ENCODE measurements around the gene ERV3-1. TPM values are rescaled to one million over a fixed set of nuclear protein-coding genes. Genes with fewer than 3 reads are reported as not detected.
"Not testable (repeated sequence)": the region's sequence is repeated elsewhere in the genome, so short reads cannot be mapped to it uniquely, and the experiment has no call there.

Gene ERV3-1
- total RNA-seq, 2 experiments from 2014 or later: 5.3 to 7.7 TPM

- ChIA-PET CTCF (no interaction called here), POLR2A (no interaction called here)
Measured at GRCh38 chr7:64947252-64948000, 59.1 kb downstream of the ERV3-1 start.

GRCh38 chr7:64946772-64947171 is 59.7 kb downstream of the ERV3-1 start:
- ChIA-PET CTCF (interaction anchor here (1.6 to 2.4 kb wide), 2 partner anchors 10 to 59 kb away, joined by 4 to 5 read pairs; no protein-coding TSS in a partner anchor), POLR2A (no interaction called here)

- ChIA-PET CTCF (interaction anchor here (1.6 to 2.4 kb wide), 2 partner anchors 8 to 58 kb away, joined by 4 to 5 read pairs; no protein-coding TSS in a partner anchor), POLR2A (interaction anchor here (0.6 kb wide), 1 partner anchor 247 kb away, joined by 3 read pairs; no protein-coding TSS in a partner anchor)
Measured at GRCh38 chr7:64945503-64946175, 60.8 kb downstream of the ERV3-1 start.

- POLR2A ChIA-PET: not testable (repeated sequence)
Measured at GRCh38 chr7:64944667-64945502, 61.6 kb downstream of the ERV3-1 start.

More at GRCh38 chr7:64944667-64945502, 61.6 kb downstream of the ERV3-1 start:
- CTCF ChIA-PET: interaction anchor here (0.6 to 2.4 kb wide), 3 partner anchors 57 to 660 kb away, joined by 4 to 5 read pairs (median 5); no protein-coding TSS in a partner anchor

Other genes with a start within 250 kb of the ERV3-1 start
- gene ZNF138, start 212.3 kb downstream of the ERV3-1 start, total RNA-seq: 1 to 10 TPM; 9.1 to 9.4 TPM
- 1 to 10 TPM; 8.2 to 8.3 TPM for gene ZNF273, start 103.4 kb downstream of the ERV3-1 start, total RNA-seq
- 1 to 10 TPM; 4.0 to 4.1 TPM for gene ZNF117, start 15.7 kb downstream of the ERV3-1 start, total RNA-seq